HepG2 (cell line): ENCODE results near the gene GP1BA. TPM values are rescaled to one million over a fixed set of nuclear protein-coding genes. Genes with fewer than 3 reads are reported as not detected.

Experiments used
- ATAC-seq: fragments of 200-7000 bp; cut with Tn5 transposase; 3 replicates; pipeline ENCODE4 v1.9.1; 2020; ENCODE audit warnings: mild to moderate bottlenecking, moderate library complexity
- BruUV-seq: library from RNA; stranded (reverse); fragments of 400-500 nt; replicated peaks from 2 replicates; lab custom pipeline; 2021; lab: Mats Ljungman, UMichigan
- CTCF ChIA-PET: fragments of 300-600 bp; formaldehyde crosslinking; extraction: SDS; loops from one replicate; lab custom pipeline; 2021; ENCODE audit warnings: low total read pairs, inconsistent platforms, low intra/inter-chr PET ratio; lab: Yijun Ruan, JAX
- POLR2A ChIA-PET: fragments of 350-600 bp; sonication (Branson Sonifier 250); formaldehyde crosslinking; loops from one replicate; lab custom pipeline; 2020; ENCODE audit warnings: antibody characterized with exemption, inconsistent platforms; lab: Yijun Ruan, JAX
- DNase-seq: peaks from one replicate; pipeline ENCODE4 v3.0.0-alpha.2; 2015; ENCODE audit warnings: low spot score
- FAIRE-seq: peaks from 3 replicates; lab custom pipeline; 2011; peaks lifted over from hg19 to GRCh38; lab: Jason Lieb, UNC
- H2AFZ ChIP-seq: one replicate; pipeline ENCODE4 v1.6.1; 2011; ENCODE audit warnings: low read length, inconsistent platforms
- H3K27ac ChIP-seq: fragments of 300-600 bp; 3 replicates; pipeline ENCODE4 v1.8.0; 2011; ENCODE audit warnings: mixed run types, mild to moderate bottlenecking, mixed read lengths, low read length, inconsistent platforms; ENCODE audit not compliant: insufficient read depth; ENCODE audit errors: extremely low read length
- H3K27me3 ChIP-seq, 2 experiments: fragments of 200-600 bp in 1 of 2; 2 replicates in 1 of 2; 3 replicates in 1 of 2; pipeline versions ENCODE4 v1.6.0 to v1.8.0; 2011; ENCODE audit warnings: low read length in 2 of 2, mild to moderate bottlenecking in 2 of 2, moderate library complexity in 2 of 2, inconsistent platforms in 1 of 2; ENCODE audit not compliant: insufficient read depth in 2 of 2, control insufficient read depth in 1 of 2
- H3K36me3 ChIP-seq, 2 experiments: fragments of 200-600 bp in 1 of 2; replicated peaks in 1 of 2; 2 replicates in 1 of 2; 3 replicates in 1 of 2; pipeline versions ENCODE4 v1.5.1 to v1.8.0; 2011; ENCODE audit warnings: low read length in 2 of 2, inconsistent platforms in 1 of 2; ENCODE audit not compliant: insufficient read depth in 2 of 2, control insufficient read depth in 1 of 2
- H3K4me1 ChIP-seq: 2 replicates; pipeline ENCODE4 v1.5.1; 2012; ENCODE audit warnings: low read length, inconsistent platforms; ENCODE audit not compliant: insufficient read depth
- H3K4me2 ChIP-seq: 2 replicates; pipeline ENCODE4 v1.6.0; 2011; ENCODE audit warnings: low read depth, low read length, inconsistent platforms
- H3K4me3 ChIP-seq, 3 experiments: fragments of 200-600 bp in 1 of 3; sonication (generic), shearing (Covaris generic) in 1 of 3; replicated peaks in 1 of 3; 2 replicates each; pipeline ENCODE4 v1.5.1; 2011 to 2016; ENCODE audit warnings: low read length in 3 of 3, inconsistent platforms in 2 of 3, low read depth in 2 of 3, mild to moderate bottlenecking in 2 of 3, control low read depth in 1 of 3, mixed read lengths in 1 of 3; ENCODE audit not compliant: insufficient read depth in 1 of 3
- H3K79me2 ChIP-seq: one replicate; pipeline ENCODE4 v1.6.1; 2011; ENCODE audit warnings: low read length, inconsistent platforms; ENCODE audit not compliant: insufficient read depth
- H3K9ac ChIP-seq: 2 replicates; pipeline ENCODE4 v1.6.0; 2011; ENCODE audit warnings: mild to moderate bottlenecking, low read depth, low read length, inconsistent platforms; ENCODE audit not compliant: insufficient read depth
- H3K9me3 ChIP-seq: 2 replicates; pipeline ENCODE4 v1.5.1; 2012; ENCODE audit warnings: mild to moderate bottlenecking, low read length
- H4K20me1 ChIP-seq: 2 replicates; pipeline ENCODE4 v1.6.0; 2011; ENCODE audit warnings: inconsistent platforms, mild to moderate bottlenecking, low read length, moderate library complexity; ENCODE audit not compliant: insufficient read depth
- ARNT2 ChIP-seq: sonication (generic); formaldehyde crosslinking; IDR thresholded peaks from 2 replicates; pipeline ENCODE4 v1.8.0; 2022; ENCODE audit warnings: mild to moderate bottlenecking, low read depth, missing genetic modification reagents, moderate library complexity
- MED1 ChIP-seq: sonication (generic); formaldehyde crosslinking; IDR thresholded peaks from 2 replicates; pipeline ENCODE4 v1.4.0; 2020; ENCODE audit warnings: missing genetic modification reagents
- RFX3 ChIP-seq: IDR thresholded peaks from 2 replicates; pipeline ENCODE4 v1.6.1; 2016; ENCODE audit warnings: missing biosample characterization, missing genetic modification reagents
- WGBS: methylation state at CpG from one replicate; pipeline ENCODE4 v1.1.6; 2017; ENCODE audit warnings: low lambda C conversion rate; 5-methylcytosine and 5-hydroxymethylcytosine counted together
- in situ Hi-C: cut with HindIII; loops from 2 replicates; pipeline ENCODE4 v1.10.0; 2017; ENCODE audit warnings: low pct_unique_long_range_greater_than_20kb; ENCODE audit not compliant: extremely low pct_ligation_motif_present
- intact Hi-C: fragments of 100-400 bp; cut with micrococcal nuclease; formaldehyde crosslinking; loops from one replicate; pipeline ENCODE4 v1.10.0; 2022; ENCODE audit not compliant: unreplicated experiment
- polyA plus RNA-seq, 8 experiments: library from polyadenylated mRNA; depleted of rRNA in 3 of 8; stranded (reverse) in 7 of 8; unstranded in 1 of 8; fragments of >200 nt; fragmentation: Illumina TruSeq in 4 of 8; extraction: Trizol in 4 of 8; gene quantifications; 2 replicates each; pipeline versions ENCODE4 v1.2.1 to v1.2.3, GENCODE V29; 2011 to 2016; ENCODE audit warnings: low read depth in 4 of 8, missing spikeins in 1 of 8, mixed read lengths in 1 of 8; ENCODE audit not compliant: insufficient read depth in 1 of 8
- total RNA-seq, 5 experiments: library from RNA; depleted of rRNA; stranded (reverse); fragments of >200 nt; fragmentation: Illumina TruSeq; extraction: Trizol; gene quantifications; 2 replicates each; pipeline ENCODE4 v1.2.3, GENCODE V29; 2016; ENCODE audit warnings: low read depth in 1 of 5
- TF ChIP-seq, protein P1 (sequence below): sonication (generic); formaldehyde crosslinking; IDR thresholded peaks from 2 replicates; pipeline ENCODE4 v1.4.0; 2020; ENCODE audit warnings: missing genetic modification reagents
- TF ChIP-seq, protein P2 (sequence below): sonication (generic); formaldehyde crosslinking; IDR thresholded peaks from one replicate; pipeline ENCODE4 v1.5.1; 2020; ENCODE audit warnings: mild to moderate bottlenecking, missing genetic modification reagents; ENCODE audit errors: not compliant biosample characterization
- TF ChIP-seq, protein P3 (sequence below): sonication (generic); formaldehyde crosslinking; IDR thresholded peaks from 2 replicates; pipeline ENCODE4 v1.5.0; 2020; ENCODE audit warnings: mild to moderate bottlenecking, missing genetic modification reagents

Gene GP1BA
- total and polyA plus RNA-seq, 2 of the 13 experiments (the other 11 are each of a cell fraction or from before 2014, with no cell fraction given) = not detected

DNA sequence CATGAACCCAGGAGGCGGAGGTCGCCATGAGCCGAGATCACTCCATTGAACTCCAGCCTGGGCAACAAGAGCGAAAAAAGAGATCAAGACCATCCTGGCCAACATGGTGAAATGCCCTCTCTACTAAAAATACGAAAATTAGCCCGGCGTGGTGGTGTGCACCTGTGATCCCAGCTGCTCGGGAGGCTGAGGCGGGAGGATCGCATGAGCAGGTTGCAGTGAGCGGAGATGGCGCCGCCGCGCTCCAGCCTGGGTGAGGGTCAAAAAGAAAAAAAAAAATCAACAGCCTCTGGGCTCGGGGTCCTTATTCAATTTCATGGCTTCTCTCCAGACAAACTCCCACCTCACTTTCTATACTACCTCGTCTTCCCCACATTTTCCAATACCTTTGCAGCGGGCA, 3.2 kb upstream of the GP1BA start:
- FAIRE-seq = no peak
- H4K20me1 ChIP-seq = no peaks in the 10 kb centered on the region
- no peak for DNase-seq
- no TSS peak for BruUV-seq
- no peaks in the 10 kb centered on the region for H3K79me2 ChIP-seq
- no peaks in the 10 kb centered on the region for H3K9me3 ChIP-seq
- H3K4me2 ChIP-seq = no peak overlapping the region
- CTCF ChIA-PET = no interaction called here
- WGBS = 96% methylated on average over 18 of the region's 18 CpGs
- H3K36me3 ChIP-seq = no peaks in the 10 kb centered on the region
- H3K4me3 ChIP-seq = no peak overlapping the region
- peaks cover 2% of the 10 kb centered on the region for H3K4me1 ChIP-seq
- no peaks in the 10 kb centered on the region for H3K27me3 ChIP-seq
- in situ Hi-C loops = no loop called here
- H3K27ac ChIP-seq = no peak overlapping the region
- H2AFZ ChIP-seq = no peak overlapping the region
- ATAC-seq = no peak
- H3K9ac ChIP-seq = no peak overlapping the region
- POLR2A ChIA-PET = interaction anchor here (1.0 to 1.1 kb wide), 3 partner anchors 8 to 38 kb away, joined by 3 to 6 read pairs (median 5); partner anchors contain the start of genes RNF167 and SLC25A11
- intact Hi-C loops = no loop called here
- TF ChIP-seq MED1 (CRISPR knock-in tag) = no peak
- TF ChIP-seq, protein P1, sequence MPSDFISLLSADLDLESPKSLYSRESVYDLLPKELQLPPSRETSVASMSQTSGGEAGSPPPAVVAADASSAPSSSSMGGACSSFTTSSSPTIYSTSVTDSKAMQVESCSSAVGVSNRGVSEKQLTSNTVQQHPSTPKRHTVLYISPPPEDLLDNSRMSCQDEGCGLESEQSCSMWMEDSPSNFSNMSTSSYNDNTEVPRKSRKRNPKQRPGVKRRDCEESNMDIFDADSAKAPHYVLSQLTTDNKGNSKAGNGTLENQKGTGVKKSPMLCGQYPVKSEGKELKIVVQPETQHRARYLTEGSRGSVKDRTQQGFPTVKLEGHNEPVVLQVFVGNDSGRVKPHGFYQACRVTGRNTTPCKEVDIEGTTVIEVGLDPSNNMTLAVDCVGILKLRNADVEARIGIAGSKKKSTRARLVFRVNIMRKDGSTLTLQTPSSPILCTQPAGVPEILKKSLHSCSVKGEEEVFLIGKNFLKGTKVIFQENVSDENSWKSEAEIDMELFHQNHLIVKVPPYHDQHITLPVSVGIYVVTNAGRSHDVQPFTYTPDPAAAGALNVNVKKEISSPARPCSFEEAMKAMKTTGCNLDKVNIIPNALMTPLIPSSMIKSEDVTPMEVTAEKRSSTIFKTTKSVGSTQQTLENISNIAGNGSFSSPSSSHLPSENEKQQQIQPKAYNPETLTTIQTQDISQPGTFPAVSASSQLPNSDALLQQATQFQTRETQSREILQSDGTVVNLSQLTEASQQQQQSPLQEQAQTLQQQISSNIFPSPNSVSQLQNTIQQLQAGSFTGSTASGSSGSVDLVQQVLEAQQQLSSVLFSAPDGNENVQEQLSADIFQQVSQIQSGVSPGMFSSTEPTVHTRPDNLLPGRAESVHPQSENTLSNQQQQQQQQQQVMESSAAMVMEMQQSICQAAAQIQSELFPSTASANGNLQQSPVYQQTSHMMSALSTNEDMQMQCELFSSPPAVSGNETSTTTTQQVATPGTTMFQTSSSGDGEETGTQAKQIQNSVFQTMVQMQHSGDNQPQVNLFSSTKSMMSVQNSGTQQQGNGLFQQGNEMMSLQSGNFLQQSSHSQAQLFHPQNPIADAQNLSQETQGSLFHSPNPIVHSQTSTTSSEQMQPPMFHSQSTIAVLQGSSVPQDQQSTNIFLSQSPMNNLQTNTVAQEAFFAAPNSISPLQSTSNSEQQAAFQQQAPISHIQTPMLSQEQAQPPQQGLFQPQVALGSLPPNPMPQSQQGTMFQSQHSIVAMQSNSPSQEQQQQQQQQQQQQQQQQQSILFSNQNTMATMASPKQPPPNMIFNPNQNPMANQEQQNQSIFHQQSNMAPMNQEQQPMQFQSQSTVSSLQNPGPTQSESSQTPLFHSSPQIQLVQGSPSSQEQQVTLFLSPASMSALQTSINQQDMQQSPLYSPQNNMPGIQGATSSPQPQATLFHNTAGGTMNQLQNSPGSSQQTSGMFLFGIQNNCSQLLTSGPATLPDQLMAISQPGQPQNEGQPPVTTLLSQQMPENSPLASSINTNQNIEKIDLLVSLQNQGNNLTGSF (CRISPR knock-in tag) = no peak
- no peak for TF ChIP-seq RFX3 (CRISPR knock-in tag)
- no peak for TF ChIP-seq ARNT2 (CRISPR knock-in tag)
- TF ChIP-seq, protein P2, sequence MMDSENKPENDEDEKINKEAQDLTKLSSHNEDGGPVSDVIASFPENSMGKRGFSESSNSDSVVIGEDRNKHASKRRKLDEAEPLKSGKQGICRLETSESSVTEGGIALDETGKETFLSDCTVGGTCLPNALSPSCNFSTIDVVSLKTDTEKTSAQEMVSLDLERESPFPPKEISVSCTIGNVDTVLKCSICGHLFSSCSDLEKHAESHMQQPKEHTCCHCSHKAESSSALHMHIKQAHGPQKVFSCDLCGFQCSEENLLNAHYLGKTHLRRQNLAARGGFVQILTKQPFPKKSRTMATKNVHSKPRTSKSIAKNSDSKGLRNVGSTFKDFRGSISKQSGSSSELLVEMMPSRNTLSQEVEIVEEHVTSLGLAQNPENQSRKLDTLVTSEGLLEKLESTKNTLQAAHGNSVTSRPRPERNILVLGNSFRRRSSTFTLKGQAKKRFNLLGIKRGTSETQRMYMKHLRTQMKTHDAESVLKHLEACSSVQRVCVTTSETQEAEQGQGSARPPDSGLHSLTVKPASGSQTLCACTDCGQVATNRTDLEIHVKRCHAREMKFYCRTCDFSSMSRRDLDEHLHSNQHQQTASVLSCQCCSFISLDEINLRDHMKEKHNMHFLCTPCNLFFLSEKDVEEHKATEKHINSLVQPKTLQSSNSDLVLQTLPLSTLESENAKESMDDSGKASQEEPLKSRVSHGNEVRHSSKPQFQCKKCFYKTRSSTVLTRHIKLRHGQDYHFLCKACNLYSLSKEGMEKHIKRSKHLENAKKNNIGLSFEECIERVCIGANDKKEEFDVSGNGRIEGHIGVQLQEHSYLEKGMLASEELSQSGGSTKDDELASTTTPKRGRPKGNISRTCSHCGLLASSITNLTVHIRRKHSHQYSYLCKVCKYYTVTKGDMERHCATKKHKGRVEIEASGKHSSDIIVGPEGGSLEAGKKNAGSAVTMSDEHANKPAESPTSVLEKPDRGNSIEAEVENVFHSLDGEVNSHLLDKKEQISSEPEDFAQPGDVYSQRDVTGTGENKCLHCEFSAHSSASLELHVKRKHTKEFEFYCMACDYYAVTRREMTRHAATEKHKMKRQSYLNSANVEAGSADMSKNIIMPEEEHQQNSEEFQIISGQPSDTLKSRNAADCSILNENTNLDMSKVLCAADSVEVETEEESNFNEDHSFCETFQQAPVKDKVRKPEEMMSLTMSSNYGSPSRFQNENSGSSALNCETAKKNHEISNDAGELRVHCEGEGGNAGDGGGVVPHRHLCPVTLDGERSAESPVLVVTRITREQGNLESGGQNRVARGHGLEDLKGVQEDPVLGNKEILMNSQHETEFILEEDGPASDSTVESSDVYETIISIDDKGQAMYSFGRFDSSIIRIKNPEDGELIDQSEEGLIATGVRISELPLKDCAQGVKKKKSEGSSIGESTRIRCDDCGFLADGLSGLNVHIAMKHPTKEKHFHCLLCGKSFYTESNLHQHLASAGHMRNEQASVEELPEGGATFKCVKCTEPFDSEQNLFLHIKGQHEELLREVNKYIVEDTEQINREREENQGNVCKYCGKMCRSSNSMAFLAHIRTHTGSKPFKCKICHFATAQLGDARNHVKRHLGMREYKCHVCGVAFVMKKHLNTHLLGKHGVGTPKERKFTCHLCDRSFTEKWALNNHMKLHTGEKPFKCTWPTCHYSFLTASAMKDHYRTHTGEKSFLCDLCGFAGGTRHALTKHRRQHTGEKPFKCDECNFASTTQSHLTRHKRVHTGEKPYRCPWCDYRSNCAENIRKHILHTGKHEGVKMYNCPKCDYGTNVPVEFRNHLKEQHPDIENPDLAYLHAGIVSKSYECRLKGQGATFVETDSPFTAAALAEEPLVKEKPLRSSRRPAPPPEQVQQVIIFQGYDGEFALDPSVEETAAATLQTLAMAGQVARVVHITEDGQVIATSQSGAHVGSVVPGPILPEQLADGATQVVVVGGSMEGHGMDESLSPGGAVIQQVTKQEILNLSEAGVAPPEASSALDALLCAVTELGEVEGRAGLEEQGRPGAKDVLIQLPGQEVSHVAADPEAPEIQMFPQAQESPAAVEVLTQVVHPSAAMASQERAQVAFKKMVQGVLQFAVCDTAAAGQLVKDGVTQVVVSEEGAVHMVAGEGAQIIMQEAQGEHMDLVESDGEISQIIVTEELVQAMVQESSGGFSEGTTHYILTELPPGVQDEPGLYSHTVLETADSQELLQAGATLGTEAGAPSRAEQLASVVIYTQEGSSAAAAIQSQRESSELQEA (CRISPR knock-in tag) = no peak
- TF ChIP-seq, protein P3, sequence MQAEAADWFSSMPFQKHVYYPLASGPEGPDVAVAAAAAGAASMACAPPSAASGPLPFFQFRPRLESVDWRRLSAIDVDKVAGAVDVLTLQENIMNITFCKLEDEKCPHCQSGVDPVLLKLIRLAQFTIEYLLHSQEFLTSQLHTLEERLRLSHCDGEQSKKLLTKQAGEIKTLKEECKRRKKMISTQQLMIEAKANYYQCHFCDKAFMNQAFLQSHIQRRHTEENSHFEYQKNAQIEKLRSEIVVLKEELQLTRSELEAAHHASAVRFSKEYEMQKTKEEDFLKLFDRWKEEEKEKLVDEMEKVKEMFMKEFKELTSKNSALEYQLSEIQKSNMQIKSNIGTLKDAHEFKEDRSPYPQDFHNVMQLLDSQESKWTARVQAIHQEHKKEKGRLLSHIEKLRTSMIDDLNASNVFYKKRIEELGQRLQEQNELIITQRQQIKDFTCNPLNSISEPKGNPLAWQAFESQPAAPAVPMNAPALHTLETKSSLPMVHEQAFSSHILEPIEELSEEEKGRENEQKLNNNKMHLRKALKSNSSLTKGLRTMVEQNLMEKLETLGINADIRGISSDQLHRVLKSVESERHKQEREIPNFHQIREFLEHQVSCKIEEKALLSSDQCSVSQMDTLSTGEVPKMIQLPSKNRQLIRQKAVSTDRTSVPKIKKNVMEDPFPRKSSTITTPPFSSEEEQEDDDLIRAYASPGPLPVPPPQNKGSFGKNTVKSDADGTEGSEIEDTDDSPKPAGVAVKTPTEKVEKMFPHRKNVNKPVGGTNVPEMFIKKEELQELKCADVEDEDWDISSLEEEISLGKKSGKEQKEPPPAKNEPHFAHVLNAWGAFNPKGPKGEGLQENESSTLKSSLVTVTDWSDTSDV (CRISPR knock-in tag) = no peak
